Measurements from ENCODE around the gene CEMP1.

CEMP1 gene

GRCh38 chr16:2520097-2520783, 11.0 kb downstream of the CEMP1 start, which contains the start of gene AMDHD2:
AMDHD2 (plus strand) TSS chr16:2520371; CDS start chr16:2520459, 88 bp downstream.
- no peak within 1 kb of the TSS for H3K4me3 ChIP-seq (IDR thresholded peaks at IDR 0.05; ENCODE audit: insufficient read depth, low read depth, low read length)
- H2AFZ ChIP-seq (ENCODE audit: low read depth) = peak within 1 kb of the TSS; percentile 19; the same call in 1 of the 2 replicates
- H3K79me2 ChIP-seq (ENCODE audit: insufficient read depth, low read depth) = peaks cover 66% of the 10 kb centered on the region
- H3K4me1 ChIP-seq (ENCODE audit: low read depth, poor library complexity, severe bottlenecking) = peaks cover 30% of the 10 kb centered on the region
- H3K36me3 ChIP-seq (ENCODE audit: insufficient read depth) = no peaks in the 10 kb centered on the region
- H3K9ac ChIP-seq = peak within 1 kb of the TSS; percentile 66; the same call in 1 of the 2 replicates
- no peaks in the 10 kb centered on the region; the same call in 1 of the 2 replicates for H4K20me1 ChIP-seq (ENCODE audit: insufficient read depth)
- H3K4me2 ChIP-seq = peak within 1 kb of the TSS; percentile 74
- no peak for TF ChIP-seq CTCF (conservative IDR thresholded peaks at IDR 0.05; ENCODE audit: low read depth, low read length)
- H3K27ac ChIP-seq = peak within 1 kb of the TSS; percentile 52; the same call in 1 of the 2 replicates
- H3K27me3 ChIP-seq (ENCODE audit: insufficient read depth, low read depth) = no peaks in the 10 kb centered on the region

GRCh38 chr16:2519711-2520080, 11.5 kb downstream of the CEMP1 start:
- no peak overlapping the region for H3K27ac ChIP-seq
- no peaks in the 10 kb centered on the region for H3K27me3 ChIP-seq (ENCODE audit: insufficient read depth, low read depth)
- H2AFZ ChIP-seq (ENCODE audit: low read depth) = no peak overlapping the region
- H3K36me3 ChIP-seq (ENCODE audit: insufficient read depth) = no peaks in the 10 kb centered on the region
- peaks cover 34% of the 10 kb centered on the region for H3K4me1 ChIP-seq (ENCODE audit: low read depth, poor library complexity, severe bottlenecking)
- no peak overlapping the region for H3K9ac ChIP-seq
- H4K20me1 ChIP-seq (ENCODE audit: insufficient read depth) = peaks cover 4% of the 10 kb centered on the region; the same call in 1 of the 2 replicates
- no peak for TF ChIP-seq CTCF (conservative IDR thresholded peaks at IDR 0.05; ENCODE audit: low read depth, low read length)
- H3K4me2 ChIP-seq = no peak overlapping the region
- H3K79me2 ChIP-seq (ENCODE audit: insufficient read depth, low read depth) = peaks cover 71% of the 10 kb centered on the region
- H3K4me3 ChIP-seq (IDR thresholded peaks at IDR 0.05; ENCODE audit: insufficient read depth, low read depth, low read length) = no peak overlapping the region

GRCh38 chr16:2518823-2519710, 12.1 kb downstream of the CEMP1 start:
- no peak for TF ChIP-seq CTCF (conservative IDR thresholded peaks at IDR 0.05; ENCODE audit: low read depth, low read length)
- Histone ChIP-seq H2AFZ (ENCODE audit: low read depth) (no peak overlapping the region), H3K79me2 (ENCODE audit: insufficient read depth, low read depth) (peaks cover 76% of the 10 kb centered on the region), H3K36me3 (ENCODE audit: insufficient read depth) (no peaks in the 10 kb centered on the region), H3K4me2 (no peak overlapping the region), H3K4me1 (ENCODE audit: low read depth, poor library complexity, severe bottlenecking) (peaks cover 34% of the 10 kb centered on the region), H4K20me1 (ENCODE audit: insufficient read depth) (peaks cover 4% of the 10 kb centered on the region; the same call in 1 of the 2 replicates), H3K9ac (no peak overlapping the region), H3K4me3 (IDR thresholded peaks at IDR 0.05; ENCODE audit: insufficient read depth, low read depth, low read length) (no peak overlapping the region), H3K27me3 (ENCODE audit: insufficient read depth, low read depth) (no peaks in the 10 kb centered on the region), H3K27ac (no peak overlapping the region)

DNA sequence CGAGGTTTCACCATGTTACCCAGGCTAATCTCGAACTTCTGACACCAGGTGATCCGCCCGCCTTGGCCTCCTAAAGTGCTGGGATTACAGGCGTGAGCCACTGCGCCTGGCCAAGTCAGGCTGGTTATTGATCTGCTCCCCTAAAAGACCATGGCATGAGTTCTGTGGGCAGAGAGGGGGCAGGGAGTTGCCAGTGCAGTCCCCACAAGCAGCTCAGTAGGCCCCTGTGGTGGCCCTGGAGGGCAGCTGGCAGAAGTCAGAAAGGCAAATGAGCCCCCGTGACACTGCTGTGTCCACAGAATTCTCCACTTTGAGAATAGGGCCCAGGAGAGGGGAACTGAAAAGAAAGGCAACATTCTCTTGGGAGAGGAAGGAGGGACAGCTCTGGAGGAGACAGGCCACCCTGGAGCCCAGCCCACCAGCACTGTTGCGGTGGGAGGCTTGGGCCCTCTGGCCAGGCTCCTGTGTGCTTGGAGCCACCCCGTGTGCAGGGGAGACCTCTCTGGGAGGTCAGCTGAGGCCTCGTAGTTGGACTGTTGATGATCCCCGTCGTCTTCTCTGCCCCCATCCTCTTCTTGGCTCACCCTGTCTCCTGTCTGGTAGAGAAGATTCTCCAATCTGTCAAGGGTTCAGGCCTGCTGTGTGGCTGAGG, 13.1 kb downstream of the CEMP1 start:
- Histone ChIP-seq H3K79me2 (ENCODE audit: insufficient read depth, low read depth) (peaks cover 79% of the 10 kb centered on the region), H4K20me1 (ENCODE audit: insufficient read depth) (peaks cover 4% of the 10 kb centered on the region; the same call in 1 of the 2 replicates), H2AFZ (ENCODE audit: low read depth) (no peak overlapping the region), H3K27me3 (ENCODE audit: insufficient read depth, low read depth) (no peaks in the 10 kb centered on the region), H3K27ac (no peak overlapping the region; the same call in 1 of the 2 replicates), H3K4me2 (no peak overlapping the region), H3K9ac (no peak overlapping the region), H3K36me3 (ENCODE audit: insufficient read depth) (no peaks in the 10 kb centered on the region), H3K4me1 (ENCODE audit: low read depth, poor library complexity, severe bottlenecking) (peaks cover 36% of the 10 kb centered on the region), H3K4me3 (IDR thresholded peaks at IDR 0.05; ENCODE audit: insufficient read depth, low read depth, low read length) (no peak overlapping the region)
- no peak for TF ChIP-seq CTCF (conservative IDR thresholded peaks at IDR 0.05; ENCODE audit: low read depth, low read length)

Measured in KMS-11 (cell line).